GM21381 (cell line): ENCODE results near the gene PIGB.
"Not testable (repeated sequence)": the region's sequence is repeated elsewhere in the genome, so short reads cannot be mapped to it uniquely, and the experiment has no call there.

Experiments
- ATAC-seq: cut with Tn5 transposase; IDR thresholded peaks from one replicate; pipeline ENCODE4 v1.9.1; 2021; ENCODE audit warnings: mild to moderate bottlenecking, moderate library complexity; ENCODE audit not compliant: unreplicated experiment

PIGB gene

GRCh38 chr15:55318588-55319494 lies at the start of gene PIGB, which contains the start of gene PIGBOS1:
TSS of gene PIGB (plus strand) at chr15:55319222. CDS start at chr15:55319251, 29 bp downstream.
TSS of gene PIGBOS1 (minus strand) at chr15:55319123. CDS start at chr15:55317792, 1,331 bp downstream.
- ATAC-seq, result peak; percentile 90

DNA sequence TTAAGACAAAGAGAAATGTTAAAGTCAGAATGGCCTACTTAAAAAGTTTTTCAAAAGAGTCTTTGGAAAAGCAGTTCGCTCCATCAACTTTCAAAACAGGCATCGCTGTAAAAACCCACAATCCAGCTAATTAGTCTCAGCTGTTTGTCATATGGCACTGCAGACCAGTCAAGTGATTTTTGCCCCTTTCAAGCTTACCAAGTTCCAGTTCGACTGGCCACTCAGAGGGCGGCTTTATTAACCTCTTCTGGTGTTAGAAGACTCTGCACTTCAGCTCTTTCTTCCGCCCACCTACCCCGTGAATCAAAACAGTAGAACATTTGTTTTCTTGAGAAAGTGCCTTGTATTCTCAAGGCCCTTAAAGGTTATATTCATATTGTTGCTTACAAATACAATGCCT lies 48.7 kb upstream of the PIGB start:
- no peak for ATAC-seq

GRCh38 chr15:55276324-55276723 lies 42.7 kb upstream of the PIGB start:
- no peak for ATAC-seq

- peak; percentile 53 for ATAC-seq
These were observed 41.9 kb upstream of the PIGB start for GRCh38 chr15:55277116-55277564.

DNA sequence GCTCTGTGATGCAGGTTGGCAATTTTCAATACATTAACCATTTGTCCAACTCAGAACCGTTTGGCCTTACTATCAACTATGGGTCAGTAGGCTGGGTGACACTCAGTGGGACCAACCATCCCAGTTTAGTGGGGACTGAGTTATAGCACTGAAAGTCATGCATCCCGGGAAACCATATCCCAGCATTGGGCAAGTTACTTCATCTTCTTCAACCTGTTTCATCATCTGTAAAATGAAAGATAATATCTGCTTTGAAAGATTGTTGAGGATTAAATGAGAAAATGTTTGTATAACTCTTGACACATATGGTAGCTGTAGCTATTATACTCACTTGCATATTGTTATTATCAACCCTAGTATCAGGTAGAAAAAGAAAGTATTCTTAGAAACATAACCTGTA lies 41.3 kb upstream of the PIGB start:
- no peak for ATAC-seq

GRCh38 chr15:55279100-55279745 lies 39.8 kb upstream of the PIGB start:
- no peak for ATAC-seq

- peak; percentile 79 for ATAC-seq
These were observed 39.2 kb upstream of the PIGB start for GRCh38 chr15:55279746-55280351.

GRCh38 chr15:55280589-55280988 lies 38.4 kb upstream of the PIGB start:
- ATAC-seq, result not testable (repeated sequence)

- ATAC-seq, result no peak
These were observed 37.3 kb upstream of the PIGB start for GRCh38 chr15:55281517-55282228.

- no peak for ATAC-seq
These were observed 36.7 kb upstream of the PIGB start for GRCh38 chr15:55282284-55282833.

- ATAC-seq, result no peak
These were observed 35.5 kb upstream of the PIGB start for GRCh38 chr15:55283379-55284147.

- no peak for ATAC-seq
These were observed 34.6 kb upstream of the PIGB start for GRCh38 chr15:55284426-55284825.

- ATAC-seq, result not testable (repeated sequence)
These were observed 32.4 kb upstream of the PIGB start for GRCh38 chr15:55286442-55287189.

GRCh38 chr15:55288006-55288717 lies 30.9 kb upstream of the PIGB start:
- no peak for ATAC-seq

GRCh38 chr15:55289011-55289745 lies 29.8 kb upstream of the PIGB start:
- ATAC-seq, result peak; percentile 32

GRCh38 chr15:55289746-55290527 lies 29.1 kb upstream of the PIGB start, which contains the start of gene RAB27A:
TSS of gene RAB27A (minus strand) at chr15:55289813. CDS start at chr15:55234934, 54,879 bp downstream.
- peak; percentile 80 for ATAC-seq

- ATAC-seq, result peak; percentile 78
These were observed 28.4 kb upstream of the PIGB start for GRCh38 chr15:55290528-55291057.
